HepG2 (cell line): ENCODE measurements around the gene MYO16. TPM values are rescaled to one million over a fixed set of nuclear protein-coding genes. Genes with fewer than 3 reads are reported as not detected.

Experiments used
- ATAC-seq: fragments of 200-7000 bp; cut with Tn5 transposase; 3 replicates; pipeline ENCODE4 v1.9.1; 2020; ENCODE audit warnings: mild to moderate bottlenecking, moderate library complexity
- BruUV-seq: library from RNA; stranded (reverse); fragments of 400-500 nt; replicated peaks from 2 replicates; lab custom pipeline; 2021; lab: Mats Ljungman, UMichigan
- CTCF ChIA-PET: fragments of 300-600 bp; formaldehyde crosslinking; extraction: SDS; loops from one replicate; lab custom pipeline; 2021; ENCODE audit warnings: low total read pairs, inconsistent platforms, low intra/inter-chr PET ratio; lab: Yijun Ruan, JAX
- POLR2A ChIA-PET: fragments of 350-600 bp; sonication (Branson Sonifier 250); formaldehyde crosslinking; loops from one replicate; lab custom pipeline; 2020; ENCODE audit warnings: antibody characterized with exemption, inconsistent platforms; lab: Yijun Ruan, JAX
- DNase-seq: peaks from one replicate; pipeline ENCODE4 v3.0.0-alpha.2; 2015; ENCODE audit warnings: low spot score
- FAIRE-seq: peaks from 3 replicates; lab custom pipeline; 2011; peaks lifted over from hg19 to GRCh38; lab: Jason Lieb, UNC
- H2AFZ ChIP-seq: one replicate; pipeline ENCODE4 v1.6.1; 2011; ENCODE audit warnings: low read length, inconsistent platforms
- H3K27ac ChIP-seq: fragments of 300-600 bp; 3 replicates; pipeline ENCODE4 v1.8.0; 2011; ENCODE audit warnings: mixed run types, mild to moderate bottlenecking, mixed read lengths, low read length, inconsistent platforms; ENCODE audit not compliant: insufficient read depth; ENCODE audit errors: extremely low read length
- H3K27me3 ChIP-seq, 2 experiments: fragments of 200-600 bp in 1 of 2; 2 replicates in 1 of 2; 3 replicates in 1 of 2; pipeline versions ENCODE4 v1.6.0 to v1.8.0; 2011; ENCODE audit warnings: low read length in 2 of 2, mild to moderate bottlenecking in 2 of 2, moderate library complexity in 2 of 2, inconsistent platforms in 1 of 2; ENCODE audit not compliant: insufficient read depth in 2 of 2, control insufficient read depth in 1 of 2
- H3K36me3 ChIP-seq, 2 experiments: fragments of 200-600 bp in 1 of 2; replicated peaks in 1 of 2; 2 replicates in 1 of 2; 3 replicates in 1 of 2; pipeline versions ENCODE4 v1.5.1 to v1.8.0; 2011; ENCODE audit warnings: low read length in 2 of 2, inconsistent platforms in 1 of 2; ENCODE audit not compliant: insufficient read depth in 2 of 2, control insufficient read depth in 1 of 2
- H3K4me1 ChIP-seq: 2 replicates; pipeline ENCODE4 v1.5.1; 2012; ENCODE audit warnings: low read length, inconsistent platforms; ENCODE audit not compliant: insufficient read depth
- H3K4me2 ChIP-seq: 2 replicates; pipeline ENCODE4 v1.6.0; 2011; ENCODE audit warnings: low read depth, low read length, inconsistent platforms
- H3K4me3 ChIP-seq, 3 experiments: fragments of 200-600 bp in 1 of 3; sonication (generic), shearing (Covaris generic) in 1 of 3; replicated peaks in 1 of 3; 2 replicates each; pipeline ENCODE4 v1.5.1; 2011 to 2016; ENCODE audit warnings: low read length in 3 of 3, inconsistent platforms in 2 of 3, low read depth in 2 of 3, mild to moderate bottlenecking in 2 of 3, control low read depth in 1 of 3, mixed read lengths in 1 of 3; ENCODE audit not compliant: insufficient read depth in 1 of 3
- H3K79me2 ChIP-seq: one replicate; pipeline ENCODE4 v1.6.1; 2011; ENCODE audit warnings: low read length, inconsistent platforms; ENCODE audit not compliant: insufficient read depth
- H3K9ac ChIP-seq: 2 replicates; pipeline ENCODE4 v1.6.0; 2011; ENCODE audit warnings: mild to moderate bottlenecking, low read depth, low read length, inconsistent platforms; ENCODE audit not compliant: insufficient read depth
- H3K9me3 ChIP-seq: 2 replicates; pipeline ENCODE4 v1.5.1; 2012; ENCODE audit warnings: mild to moderate bottlenecking, low read length
- H4K20me1 ChIP-seq: 2 replicates; pipeline ENCODE4 v1.6.0; 2011; ENCODE audit warnings: inconsistent platforms, mild to moderate bottlenecking, low read length, moderate library complexity; ENCODE audit not compliant: insufficient read depth
- BRCA1 ChIP-seq: sonication (generic); formaldehyde crosslinking; IDR thresholded peaks from 2 replicates; pipeline ENCODE4 v1.4.0; 2020; ENCODE audit warnings: missing genetic modification reagents
- HMG20B ChIP-seq: conservative IDR thresholded peaks from 2 replicates; pipeline ENCODE4 v1.6.1; 2016; ENCODE audit warnings: missing genetic modification reagents, missing compliant biosample characterization
- HNF4A ChIP-seq: sonication (generic); formaldehyde crosslinking; IDR thresholded peaks from 2 replicates; pipeline ENCODE4 v1.4.0; 2020; ENCODE audit warnings: missing genetic modification reagents
- HOXA3 ChIP-seq: sonication (generic); formaldehyde crosslinking; IDR thresholded peaks from 2 replicates; pipeline ENCODE4 v1.5.0; 2020; ENCODE audit warnings: missing genetic modification reagents
- KDM4B ChIP-seq: sonication (generic); formaldehyde crosslinking; IDR thresholded peaks from 2 replicates; pipeline ENCODE4 v1.4.0; 2020; ENCODE audit warnings: missing genetic modification reagents
- NFYC ChIP-seq: IDR thresholded peaks from 2 replicates; pipeline ENCODE4 v1.6.1; 2016; ENCODE audit warnings: missing genetic modification reagents, missing compliant biosample characterization
- NR2F1 ChIP-seq, 2 experiments: fragments of 450-650 bp in 1 of 2; formaldehyde crosslinking in 1 of 2; IDR thresholded peaks; 2 replicates each; pipeline versions ENCODE4 v1.5.0 to v1.6.1; 2016 to 2020; ENCODE audit warnings: mild to moderate bottlenecking in 1 of 2, missing compliant biosample characterization in 1 of 2, missing genetic modification reagents in 1 of 2, moderate library complexity in 1 of 2
- PLSCR1 ChIP-seq: sonication (generic); formaldehyde crosslinking; IDR thresholded peaks from 2 replicates; pipeline ENCODE4 v1.5.0; 2020; ENCODE audit warnings: missing genetic modification reagents, mild to moderate bottlenecking, borderline replicate concordance
- RAD21 ChIP-seq: fragments of 450-650 bp; formaldehyde crosslinking; IDR thresholded peaks from 2 replicates; pipeline ENCODE4 v1.5.0; 2020; ENCODE audit warnings: mild to moderate bottlenecking
- REST ChIP-seq, 2 experiments: IDR thresholded peaks; 2 replicates each; pipeline ENCODE4 v1.6.1; 2011 to 2012; ENCODE audit warnings: low read length in 2 of 2, borderline replicate concordance in 1 of 2, low read depth in 1 of 2, mild to moderate bottlenecking in 1 of 2, moderate library complexity in 1 of 2
- SALL2 ChIP-seq: sonication (generic); formaldehyde crosslinking; IDR thresholded peaks from 2 replicates; pipeline ENCODE4 v1.8.1; 2023; ENCODE audit warnings: mild to moderate bottlenecking, missing genetic modification reagents, inconsistent platforms
- SIN3B ChIP-seq: fragments of 150-350 bp; IDR thresholded peaks from 2 replicates; pipeline ENCODE4 v1.6.1; 2014; ENCODE audit warnings: low read length
- ZBTB46 ChIP-seq: sonication (generic); formaldehyde crosslinking; IDR thresholded peaks from 2 replicates; pipeline ENCODE4 v1.4.0; 2020; ENCODE audit warnings: mild to moderate bottlenecking, missing genetic modification reagents, borderline replicate concordance
- ZNF337 ChIP-seq: sonication (generic); formaldehyde crosslinking; IDR thresholded peaks from 2 replicates; pipeline ENCODE4 v1.5.1; 2020; ENCODE audit warnings: missing genetic modification reagents, low read depth, mild to moderate bottlenecking, borderline replicate concordance
- ZNF430 ChIP-seq: sonication (generic); formaldehyde crosslinking; IDR thresholded peaks from 2 replicates; pipeline ENCODE4 v1.9.0; 2021; ENCODE audit warnings: mild to moderate bottlenecking, missing genetic modification reagents
- WGBS: methylation state at CpG from one replicate; pipeline ENCODE4 v1.1.6; 2017; ENCODE audit warnings: low lambda C conversion rate; 5-methylcytosine and 5-hydroxymethylcytosine counted together
- in situ Hi-C: cut with HindIII; loops from 2 replicates; pipeline ENCODE4 v1.10.0; 2017; ENCODE audit warnings: low pct_unique_long_range_greater_than_20kb; ENCODE audit not compliant: extremely low pct_ligation_motif_present
- intact Hi-C: fragments of 100-400 bp; cut with micrococcal nuclease; formaldehyde crosslinking; loops from one replicate; pipeline ENCODE4 v1.10.0; 2022; ENCODE audit not compliant: unreplicated experiment
- polyA plus RNA-seq, 8 experiments: library from polyadenylated mRNA; depleted of rRNA in 3 of 8; stranded (reverse) in 7 of 8; unstranded in 1 of 8; fragments of >200 nt; fragmentation: Illumina TruSeq in 4 of 8; extraction: Trizol in 4 of 8; gene quantifications; 2 replicates each; pipeline versions ENCODE4 v1.2.1 to v1.2.3, GENCODE V29; 2011 to 2016; ENCODE audit warnings: low read depth in 4 of 8, missing spikeins in 1 of 8, mixed read lengths in 1 of 8; ENCODE audit not compliant: insufficient read depth in 1 of 8
- total RNA-seq, 5 experiments: library from RNA; depleted of rRNA; stranded (reverse); fragments of >200 nt; fragmentation: Illumina TruSeq; extraction: Trizol; gene quantifications; 2 replicates each; pipeline ENCODE4 v1.2.3, GENCODE V29; 2016; ENCODE audit warnings: low read depth in 1 of 5

MYO16 gene
- total and polyA plus RNA-seq, 2 of the 13 experiments (the other 11 are each of a cell fraction or from before 2014, with no cell fraction given), result not detected

- Histone ChIP-seq H3K9me3 (no peaks in the 10 kb centered on the region), H3K27ac (no peak overlapping the region), H3K4me1 (no peaks in the 10 kb centered on the region), H4K20me1 (no peaks in the 10 kb centered on the region), H3K4me2 (no peak overlapping the region), H3K4me3 (no peak overlapping the region), H2AFZ (no peak overlapping the region), H3K27me3 (no peaks in the 10 kb centered on the region), H3K9ac (no peak overlapping the region), H3K36me3 (no peaks in the 10 kb centered on the region), H3K79me2 (no peaks in the 10 kb centered on the region)
- no peak for ATAC-seq
- POLR2A ChIA-PET, result no interaction called here
- CTCF ChIA-PET, result no interaction called here
- BruUV-seq, result no TSS peak
- 0% methylated on average over 1 of the region's 1 CpG for WGBS
- in situ Hi-C loops, result no loop called here
- no peak for DNase-seq
- TF ChIP-seq RAD21 (CRISPR knock-in tag) (no peak), NR2F1 (CRISPR knock-in tag; IDR thresholded peaks at IDR 0.05) (no peak), NFYC (CRISPR knock-in tag) (no peak), ZBTB46 (CRISPR knock-in tag) (no peak), PLSCR1 (CRISPR knock-in tag) (no peak), ZNF337 (CRISPR knock-in tag) (no peak), BRCA1 (CRISPR knock-in tag) (no peak), HMG20B (CRISPR knock-in tag) (no peak), KDM4B (CRISPR knock-in tag) (no peak), SIN3B (no peak), HNF4A (no peak), SALL2 (CRISPR knock-in tag) (no peak), HOXA3 (CRISPR knock-in tag) (no peak), ZNF430 (CRISPR knock-in tag) (no peak), REST (IDR thresholded peaks at IDR 0.05; ENCODE audit: borderline replicate concordance in 1 of 2, low read depth in 1 of 2, low read length in 2 of 2) (no peak)
- FAIRE-seq, result no peak
- intact Hi-C loops, result no loop called here
Measured at GRCh38 chr13:109119896-109120295, 490.5 kb downstream of the MYO16 start.
